Measurements from ENCODE around the gene CDC42.

CDC42 gene

DNA sequence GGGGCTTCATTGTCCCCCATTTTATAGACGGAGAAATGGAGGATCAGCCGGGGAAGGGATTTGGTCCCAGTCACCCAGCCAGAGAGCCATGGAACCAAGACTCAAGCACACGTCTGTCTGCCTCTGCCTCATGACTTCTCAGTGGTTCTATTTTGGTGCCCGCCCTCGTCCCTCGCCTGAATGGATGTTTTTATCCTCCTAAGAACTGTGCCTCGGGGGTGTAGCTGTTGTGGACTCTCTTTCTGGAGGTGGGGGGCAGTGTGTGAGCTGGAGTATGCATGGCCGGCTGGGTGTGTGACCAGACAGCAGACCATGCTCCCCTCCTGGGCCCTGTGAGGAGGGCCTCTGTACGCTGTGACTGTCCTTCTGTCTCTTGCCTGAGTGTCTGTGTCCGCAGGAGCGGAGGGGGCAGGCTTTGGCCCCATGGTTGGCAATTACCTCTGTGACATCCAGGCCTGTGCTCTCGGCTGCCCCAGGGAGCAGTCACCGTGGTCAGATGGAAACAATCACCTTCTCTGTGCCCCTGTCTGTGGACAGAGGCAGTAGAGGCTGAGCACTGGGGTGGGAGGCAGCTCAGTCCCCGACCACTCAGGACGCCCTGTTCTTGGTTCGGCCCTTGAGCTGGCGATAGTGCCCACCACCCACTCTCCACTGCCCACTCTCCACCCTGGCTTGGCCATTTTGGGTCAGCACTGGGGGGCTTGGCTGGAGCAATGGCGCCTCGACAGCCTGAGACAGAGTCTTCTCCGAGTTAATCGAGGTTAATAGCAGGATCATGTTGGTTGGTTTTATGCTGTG, 70.0 kb downstream of the CDC42 start:
- no peak overlapping the region for H3K4me2 ChIP-seq (ENCODE audit: low read length)
- TF ChIP-seq, protein P1, sequence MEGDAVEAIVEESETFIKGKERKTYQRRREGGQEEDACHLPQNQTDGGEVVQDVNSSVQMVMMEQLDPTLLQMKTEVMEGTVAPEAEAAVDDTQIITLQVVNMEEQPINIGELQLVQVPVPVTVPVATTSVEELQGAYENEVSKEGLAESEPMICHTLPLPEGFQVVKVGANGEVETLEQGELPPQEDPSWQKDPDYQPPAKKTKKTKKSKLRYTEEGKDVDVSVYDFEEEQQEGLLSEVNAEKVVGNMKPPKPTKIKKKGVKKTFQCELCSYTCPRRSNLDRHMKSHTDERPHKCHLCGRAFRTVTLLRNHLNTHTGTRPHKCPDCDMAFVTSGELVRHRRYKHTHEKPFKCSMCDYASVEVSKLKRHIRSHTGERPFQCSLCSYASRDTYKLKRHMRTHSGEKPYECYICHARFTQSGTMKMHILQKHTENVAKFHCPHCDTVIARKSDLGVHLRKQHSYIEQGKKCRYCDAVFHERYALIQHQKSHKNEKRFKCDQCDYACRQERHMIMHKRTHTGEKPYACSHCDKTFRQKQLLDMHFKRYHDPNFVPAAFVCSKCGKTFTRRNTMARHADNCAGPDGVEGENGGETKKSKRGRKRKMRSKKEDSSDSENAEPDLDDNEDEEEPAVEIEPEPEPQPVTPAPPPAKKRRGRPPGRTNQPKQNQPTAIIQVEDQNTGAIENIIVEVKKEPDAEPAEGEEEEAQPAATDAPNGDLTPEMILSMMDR (IDR thresholded peaks at IDR 0.05; ENCODE audit: low read depth, low read length) = no peak
- TF ChIP-seq EZH2phosphoT487 (IDR thresholded peaks at IDR 0.05; ENCODE audit: low read depth) = no peak

DNA sequence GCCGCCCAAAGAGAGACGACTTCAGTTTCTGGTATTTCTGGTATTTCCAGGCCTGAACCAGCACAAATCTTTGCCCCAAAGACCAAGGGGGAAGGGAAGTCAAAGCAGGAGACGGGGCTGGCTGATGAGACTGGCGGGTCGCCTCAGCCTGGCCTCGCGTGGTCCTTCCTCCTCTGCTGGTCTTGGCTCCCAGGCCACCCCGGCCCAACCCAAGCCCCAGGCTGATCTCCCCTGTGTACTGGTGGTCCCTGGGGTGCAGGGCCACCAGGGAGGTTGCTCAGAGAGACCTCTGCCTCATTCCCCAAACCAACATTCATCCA, 70.5 kb downstream of the CDC42 start:
- H3K79me2 ChIP-seq (ENCODE audit: low read length) = no peaks in the 10 kb centered on the region
- no peaks in the 10 kb centered on the region for H3K27me3 ChIP-seq (ENCODE audit: low read depth, low read length)
- peaks cover 21% of the 10 kb centered on the region for H3K36me3 ChIP-seq (replicated peaks; ENCODE audit: low read depth, low read length)
- H2AFZ ChIP-seq (ENCODE audit: low read depth, low read length) = no peak overlapping the region
- H3K9ac ChIP-seq (ENCODE audit: low read length) = no peak overlapping the region
- H3K4me1 ChIP-seq (ENCODE audit: low read length) = peaks cover 17% of the 10 kb centered on the region
- no peak overlapping the region for H3K4me3 ChIP-seq (ENCODE audit: low read length)
- peaks cover 27% of the 10 kb centered on the region for H4K20me1 ChIP-seq (ENCODE audit: insufficient read depth, low read length)
- TF ChIP-seq, protein P1 (IDR thresholded peaks at IDR 0.05; ENCODE audit: low read depth, low read length) = no peak
- no peak for TF ChIP-seq EZH2phosphoT487 (IDR thresholded peaks at IDR 0.05; ENCODE audit: low read depth)
- no peaks in the 10 kb centered on the region for H3K9me3 ChIP-seq (ENCODE audit: insufficient read depth, low read length)
- no peak overlapping the region for H3K4me2 ChIP-seq (ENCODE audit: low read length)
- no peak overlapping the region for H3K27ac ChIP-seq (ENCODE audit: low read length)

More for the DNA sequence above, 70.0 kb downstream of the CDC42 start:
- H3K9ac ChIP-seq (ENCODE audit: low read length) = no peak overlapping the region
- H3K4me3 ChIP-seq (ENCODE audit: low read length) = no peak overlapping the region
- no peaks in the 10 kb centered on the region for H3K9me3 ChIP-seq (ENCODE audit: insufficient read depth, low read length)
- peaks cover 21% of the 10 kb centered on the region for H3K36me3 ChIP-seq (replicated peaks; ENCODE audit: low read depth, low read length)
- H3K27me3 ChIP-seq (ENCODE audit: low read depth, low read length) = no peaks in the 10 kb centered on the region
- peaks cover 22% of the 10 kb centered on the region for H3K4me1 ChIP-seq (ENCODE audit: low read length)
- H3K27ac ChIP-seq (ENCODE audit: low read length) = no peak overlapping the region
- H4K20me1 ChIP-seq (ENCODE audit: insufficient read depth, low read length) = peaks cover 32% of the 10 kb centered on the region
- no peaks in the 10 kb centered on the region for H3K79me2 ChIP-seq (ENCODE audit: low read length)
- no peak overlapping the region for H2AFZ ChIP-seq (ENCODE audit: low read depth, low read length)

DNA sequence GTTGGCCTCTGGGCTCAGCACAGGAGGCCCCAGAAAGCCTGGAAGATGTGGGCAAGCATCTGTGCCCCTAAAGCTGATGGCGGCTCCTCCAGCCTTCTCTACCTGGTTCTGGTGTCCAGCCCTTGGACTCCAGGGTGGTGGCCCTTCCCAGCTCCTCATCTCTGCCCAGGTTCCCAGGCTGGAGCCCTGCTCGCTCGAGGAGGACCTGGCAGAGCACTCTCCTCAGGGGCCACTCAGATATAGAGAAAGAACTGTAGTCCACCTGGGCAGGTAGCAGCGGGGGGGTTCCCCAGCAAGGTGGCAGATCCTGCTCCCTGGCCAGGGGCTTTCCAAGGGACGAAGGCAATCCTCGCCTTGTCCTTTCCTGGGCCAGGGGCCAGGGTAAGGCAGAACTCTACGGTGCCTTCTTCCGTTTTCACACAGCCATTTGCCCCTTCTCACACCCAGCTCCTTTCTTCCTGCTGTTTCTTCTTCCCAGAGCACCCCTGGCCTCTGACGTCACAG, 71.4 kb downstream of the CDC42 start:
- no peaks in the 10 kb centered on the region for H3K79me2 ChIP-seq (ENCODE audit: low read length)
- H3K36me3 ChIP-seq (replicated peaks; ENCODE audit: low read depth, low read length) = peaks cover 22% of the 10 kb centered on the region
- H4K20me1 ChIP-seq (ENCODE audit: insufficient read depth, low read length) = peaks cover 18% of the 10 kb centered on the region
- H3K9me3 ChIP-seq (ENCODE audit: insufficient read depth, low read length) = no peaks in the 10 kb centered on the region
- no peak overlapping the region for H3K4me2 ChIP-seq (ENCODE audit: low read length)
- no peak overlapping the region for H3K9ac ChIP-seq (ENCODE audit: low read length)
- TF ChIP-seq EZH2phosphoT487 (IDR thresholded peaks at IDR 0.05; ENCODE audit: low read depth) = no peak
- TF ChIP-seq, protein P1 (IDR thresholded peaks at IDR 0.05; ENCODE audit: low read depth, low read length) = no peak
- no peak overlapping the region for H3K27ac ChIP-seq (ENCODE audit: low read length)
- no peak overlapping the region for H2AFZ ChIP-seq (ENCODE audit: low read depth, low read length)
- H3K27me3 ChIP-seq (ENCODE audit: low read depth, low read length) = no peaks in the 10 kb centered on the region
- peaks cover 8% of the 10 kb centered on the region for H3K4me1 ChIP-seq (ENCODE audit: low read length)
- H3K4me3 ChIP-seq (ENCODE audit: low read length) = no peak overlapping the region

DNA sequence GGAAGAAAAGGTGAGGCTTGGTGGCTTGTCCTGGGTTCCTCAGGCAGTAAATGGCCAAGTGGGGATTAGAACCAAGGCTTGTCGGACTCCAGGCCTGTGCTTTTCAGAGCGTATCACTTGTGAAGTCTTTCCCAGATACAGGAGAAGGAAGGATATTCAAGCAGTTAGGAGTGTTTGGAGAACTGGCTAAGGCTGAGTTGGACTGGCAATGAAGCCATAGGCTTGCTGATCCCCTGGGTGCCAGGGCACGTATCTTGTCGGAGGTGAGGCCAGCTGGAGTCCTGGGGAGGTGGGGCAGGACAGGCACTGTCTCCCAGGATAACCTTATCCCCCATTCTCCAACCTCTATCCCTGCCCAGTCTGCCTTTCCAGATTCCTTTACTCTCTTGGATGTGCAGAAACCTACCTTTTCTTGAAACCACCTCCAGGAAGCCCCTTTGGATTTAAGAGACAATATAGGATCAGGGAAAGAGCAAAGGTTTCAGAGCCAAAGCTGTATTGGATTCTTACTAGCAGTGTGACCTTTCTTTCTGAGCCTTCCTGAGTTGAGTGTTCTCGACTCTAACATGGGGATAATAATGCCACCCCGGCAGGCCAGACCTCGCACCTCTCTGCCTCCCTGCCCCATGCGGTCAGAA, 72.2 kb downstream of the CDC42 start:
- H3K27me3 ChIP-seq (ENCODE audit: low read depth, low read length) = no peaks in the 10 kb centered on the region
- peaks cover 18% of the 10 kb centered on the region for H3K36me3 ChIP-seq (replicated peaks; ENCODE audit: low read depth, low read length)
- H3K4me1 ChIP-seq (ENCODE audit: low read length) = peaks cover under 1% of the 10 kb centered on the region; the same call in 1 of the 2 replicates
- H3K79me2 ChIP-seq (ENCODE audit: low read length) = no peaks in the 10 kb centered on the region
- no peak for TF ChIP-seq EZH2phosphoT487 (IDR thresholded peaks at IDR 0.05; ENCODE audit: low read depth)
- TF ChIP-seq, protein P1 (IDR thresholded peaks at IDR 0.05; ENCODE audit: low read depth, low read length) = no peak
- H3K9ac ChIP-seq (ENCODE audit: low read length) = no peak overlapping the region
- H3K4me2 ChIP-seq (ENCODE audit: low read length) = no peak overlapping the region
- no peak overlapping the region for H3K4me3 ChIP-seq (ENCODE audit: low read length)
- no peaks in the 10 kb centered on the region for H3K9me3 ChIP-seq (ENCODE audit: insufficient read depth, low read length)
- no peak overlapping the region for H2AFZ ChIP-seq (ENCODE audit: low read depth, low read length)
- H4K20me1 ChIP-seq (ENCODE audit: insufficient read depth, low read length) = peaks cover 12% of the 10 kb centered on the region
- no peak overlapping the region for H3K27ac ChIP-seq (ENCODE audit: low read length)

All from OCI-LY3 (cell line).